DND-41 (cell line): ENCODE measurements around the gene CAMK1.

ENCODE experiments used
- CTCF ChIP-seq: IDR thresholded peaks from 2 replicates; pipeline ENCODE4 v1.5.1; 2012; ENCODE audit warnings: borderline replicate concordance, low read length, moderate library complexity, mild to moderate bottlenecking; ENCODE audit not compliant: poor library complexity, severe bottlenecking; ENCODE audit errors: extremely low read depth
- EZH2 ChIP-seq: IDR thresholded peaks from 3 replicates; pipeline ENCODE4 v1.6.1; 2012; ENCODE audit warnings: borderline replicate concordance, low read depth, mild to moderate bottlenecking, moderate library complexity, low read length, inconsistent platforms; ENCODE audit not compliant: severe bottlenecking

- TF ChIP-seq EZH2 (no peak), CTCF (no peak)
Observed at GRCh38 chr3:9750556-9751411, 19.0 kb downstream of the CAMK1 start.
